ENCODE measurements around the gene ZNF330. TPM values are rescaled to one million over a fixed set of nuclear protein-coding genes. Genes with fewer than 3 reads are reported as not detected.

The ZNF330 gene
- polyA plus RNA-seq, 1 donor (not counting 4 experiments of a cell fraction or from before 2014, with no cell fraction given), result 31.1 TPM

GRCh38 chr4:141244419-141244818 lies 23.7 kb downstream of the ZNF330 start:
- FAIRE-seq (no peak), DNase-seq (ENCODE audit: low read depth, low spot score) (no peak)
- no peaks in the 10 kb centered on the region for H3K9me3 ChIP-seq (ENCODE audit: control insufficient read depth, low read depth, low read length)
- H3K4me1 ChIP-seq (ENCODE audit: control insufficient read depth, extremely low read depth, insufficient read depth, low read length), result no peaks in the 10 kb centered on the region
- no peak overlapping the region for H3K4me2 ChIP-seq (ENCODE audit: control insufficient read depth, extremely low read depth, insufficient read depth, low read depth, low read length)
- H3K36me3 ChIP-seq (ENCODE audit: control insufficient read depth in 2 of 2, extremely low read depth in 1 of 2, insufficient read depth in 2 of 2, low read length in 2 of 2), result no peaks in the 10 kb centered on the region
- H3K9me1 ChIP-seq (ENCODE audit: control insufficient read depth, extremely low read depth, insufficient read depth, low read length), result no peaks in the 10 kb centered on the region
- no peaks in the 10 kb centered on the region for H3K27me3 ChIP-seq (ENCODE audit: control insufficient read depth, extremely low read depth, insufficient read depth, low read length)
- no peak overlapping the region for H3K27ac ChIP-seq (ENCODE audit: control insufficient read depth, insufficient read depth, low read length)
- TF ChIP-seq, protein P1, sequence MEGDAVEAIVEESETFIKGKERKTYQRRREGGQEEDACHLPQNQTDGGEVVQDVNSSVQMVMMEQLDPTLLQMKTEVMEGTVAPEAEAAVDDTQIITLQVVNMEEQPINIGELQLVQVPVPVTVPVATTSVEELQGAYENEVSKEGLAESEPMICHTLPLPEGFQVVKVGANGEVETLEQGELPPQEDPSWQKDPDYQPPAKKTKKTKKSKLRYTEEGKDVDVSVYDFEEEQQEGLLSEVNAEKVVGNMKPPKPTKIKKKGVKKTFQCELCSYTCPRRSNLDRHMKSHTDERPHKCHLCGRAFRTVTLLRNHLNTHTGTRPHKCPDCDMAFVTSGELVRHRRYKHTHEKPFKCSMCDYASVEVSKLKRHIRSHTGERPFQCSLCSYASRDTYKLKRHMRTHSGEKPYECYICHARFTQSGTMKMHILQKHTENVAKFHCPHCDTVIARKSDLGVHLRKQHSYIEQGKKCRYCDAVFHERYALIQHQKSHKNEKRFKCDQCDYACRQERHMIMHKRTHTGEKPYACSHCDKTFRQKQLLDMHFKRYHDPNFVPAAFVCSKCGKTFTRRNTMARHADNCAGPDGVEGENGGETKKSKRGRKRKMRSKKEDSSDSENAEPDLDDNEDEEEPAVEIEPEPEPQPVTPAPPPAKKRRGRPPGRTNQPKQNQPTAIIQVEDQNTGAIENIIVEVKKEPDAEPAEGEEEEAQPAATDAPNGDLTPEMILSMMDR (optimal IDR thresholded peaks at IDR 0.05 in 1 of 3, IDR thresholded peaks at IDR 0.05 in 1 of 3, conservative IDR thresholded peaks at IDR 0.05 in 1 of 3; ENCODE audit: extremely low read depth in 1 of 3, insufficient read depth in 2 of 3, low read length in 3 of 3), result no peak
- TF ChIP-seq EZH2 (IDR thresholded peaks at IDR 0.05; ENCODE audit: low read length), result no peak
- no peaks in the 10 kb centered on the region for H4K20me1 ChIP-seq (ENCODE audit: control insufficient read depth, extremely low read depth, insufficient read depth, low read length)
- no peak overlapping the region for H3K4me3 ChIP-seq (ENCODE audit: control insufficient read depth in 2 of 3, extremely low read depth in 1 of 3, insufficient read depth in 2 of 3, low read depth in 1 of 3, low read length in 3 of 3)
- H3K79me2 ChIP-seq (ENCODE audit: control insufficient read depth, insufficient read depth, low read length), result no peaks in the 10 kb centered on the region
- no peak overlapping the region for H3K9ac ChIP-seq (ENCODE audit: control insufficient read depth, extremely low read depth, insufficient read depth, low read length)
- no peak overlapping the region for H2AFZ ChIP-seq (ENCODE audit: control insufficient read depth, low read length)
- dilution Hi-C loops (cut with MboI; ENCODE audit: extremely low pct_ligation_motif_present, low sequenced_read_pairs), result no loop called here

GRCh38 chr4:141246243-141246642 lies 25.5 kb downstream of the ZNF330 start:
- no peak overlapping the region for H3K9ac ChIP-seq (ENCODE audit: control insufficient read depth, extremely low read depth, insufficient read depth, low read length)

More at GRCh38 chr4:141246243-141246642, 25.5 kb downstream of the ZNF330 start:
- H3K4me3 ChIP-seq (ENCODE audit: control insufficient read depth in 2 of 3, extremely low read depth in 1 of 3, insufficient read depth in 2 of 3, low read depth in 1 of 3, low read length in 3 of 3), result no peak overlapping the region
- no peak overlapping the region for H3K27ac ChIP-seq (ENCODE audit: control insufficient read depth, insufficient read depth, low read length)
- H3K27me3 ChIP-seq (ENCODE audit: control insufficient read depth, extremely low read depth, insufficient read depth, low read length), result no peaks in the 10 kb centered on the region
- no peaks in the 10 kb centered on the region for H4K20me1 ChIP-seq (ENCODE audit: control insufficient read depth, extremely low read depth, insufficient read depth, low read length)
- FAIRE-seq (no peak), DNase-seq (ENCODE audit: low read depth, low spot score) (no peak)
- no peaks in the 10 kb centered on the region for H3K79me2 ChIP-seq (ENCODE audit: control insufficient read depth, insufficient read depth, low read length)
- H3K4me1 ChIP-seq (ENCODE audit: control insufficient read depth, extremely low read depth, insufficient read depth, low read length), result no peaks in the 10 kb centered on the region
- dilution Hi-C loops (cut with MboI; ENCODE audit: extremely low pct_ligation_motif_present, low sequenced_read_pairs), result no loop called here
- H2AFZ ChIP-seq (ENCODE audit: control insufficient read depth, low read length), result no peak overlapping the region
- TF ChIP-seq, protein P1 (optimal IDR thresholded peaks at IDR 0.05 in 1 of 3, IDR thresholded peaks at IDR 0.05 in 1 of 3, conservative IDR thresholded peaks at IDR 0.05 in 1 of 3; ENCODE audit: extremely low read depth in 1 of 3, insufficient read depth in 2 of 3, low read length in 3 of 3), result no peak
- no peak for TF ChIP-seq EZH2 (IDR thresholded peaks at IDR 0.05; ENCODE audit: low read length)
- H3K9me3 ChIP-seq (ENCODE audit: control insufficient read depth, low read depth, low read length), result no peaks in the 10 kb centered on the region
- no peaks in the 10 kb centered on the region for H3K9me1 ChIP-seq (ENCODE audit: control insufficient read depth, extremely low read depth, insufficient read depth, low read length)
- no peaks in the 10 kb centered on the region for H3K36me3 ChIP-seq (ENCODE audit: control insufficient read depth in 2 of 2, extremely low read depth in 1 of 2, insufficient read depth in 2 of 2, low read length in 2 of 2)
- H3K4me2 ChIP-seq (ENCODE audit: control insufficient read depth, extremely low read depth, insufficient read depth, low read depth, low read length), result no peak overlapping the region
